GM12878 (cell line): Measurements from ENCODE around the gene POU5F1. TPM values are rescaled to one million over a fixed set of nuclear protein-coding genes. Genes with fewer than 3 reads are reported as not detected.

Experiments
- BCLAF1 ChIP-seq: fragments of 450-650 bp; IDR thresholded peaks from 2 replicates; pipeline ENCODE4 v1.6.1; 2017; ENCODE audit warnings: antibody characterized with exemption, mild to moderate bottlenecking, moderate library complexity
- BHLHE40 ChIP-seq, 2 experiments: fragments of 450-650 bp in 1 of 2; IDR thresholded peaks; 2 replicates each; pipeline ENCODE4 v1.6.1; 2011 to 2017; ENCODE audit warnings: low read depth in 2 of 2, borderline replicate concordance in 1 of 2, improper control_type of control experiment in 1 of 2, low read length in 1 of 2, mild to moderate bottlenecking in 1 of 2
- CBFB ChIP-seq: IDR thresholded peaks from 2 replicates; pipeline ENCODE4 v1.6.1; 2016; ENCODE audit warnings: antibody characterized with exemption, low read depth
- CBX3 ChIP-seq: fragments of 200-600 bp; sonication (generic); IDR thresholded peaks from 2 replicates; pipeline ENCODE4 v1.6.1; 2016; ENCODE audit warnings: low read depth, borderline replicate concordance
- CREM ChIP-seq: IDR thresholded peaks from 2 replicates; pipeline ENCODE4 v1.6.1; 2014; ENCODE audit warnings: antibody characterized with exemption, low read depth
- DPF2 ChIP-seq: fragments of 450-650 bp; IDR thresholded peaks from 2 replicates; pipeline ENCODE4 v1.6.1; 2017; ENCODE audit warnings: mild to moderate bottlenecking
- ETV6 ChIP-seq, 2 experiments: fragments of 450-650 bp in 1 of 2; IDR thresholded peaks in 1 of 2; conservative IDR thresholded peaks in 1 of 2; 2 replicates each; pipeline ENCODE4 v1.6.1; 2014; ENCODE audit warnings: antibody characterized with exemption in 1 of 2, borderline replicate concordance in 1 of 2, low read depth in 1 of 2, mild to moderate bottlenecking in 1 of 2, moderate library complexity in 1 of 2
- EZH2 ChIP-seq: IDR thresholded peaks from 2 replicates; pipeline ENCODE4 v1.6.1; 2012; ENCODE audit warnings: low read depth, mild to moderate bottlenecking, control low read depth, inconsistent platforms, low read length, borderline replicate concordance; ENCODE audit not compliant: control insufficient read depth
- GATAD2B ChIP-seq: fragments of 450-650 bp; conservative IDR thresholded peaks from 2 replicates; pipeline ENCODE4 v1.6.1; 2017; ENCODE audit warnings: low read depth, mild to moderate bottlenecking, moderate library complexity
- HCFC1 ChIP-seq: fragments of 150-350 bp; IDR thresholded peaks from 2 replicates; pipeline ENCODE4 v1.6.1; 2014; ENCODE audit warnings: low read length
- HDGF ChIP-seq: fragments of 450-650 bp; IDR thresholded peaks from 2 replicates; pipeline ENCODE4 v1.6.1; 2016; ENCODE audit warnings: antibody characterized with exemption
- KAT2A ChIP-seq: conservative IDR thresholded peaks from 2 replicates; pipeline ENCODE4 v1.6.1; 2011; ENCODE audit warnings: low read depth, low read length; ENCODE audit not compliant: control insufficient read depth
- KLF5 ChIP-seq: fragments of 450-650 bp; IDR thresholded peaks from 2 replicates; pipeline ENCODE4 v1.6.1; 2014; ENCODE audit warnings: mild to moderate bottlenecking; ENCODE audit not compliant: partially characterized antibody
- LARP7 ChIP-seq: fragments of 450-650 bp; IDR thresholded peaks from 2 replicates; pipeline ENCODE4 v1.6.1; 2017; ENCODE audit warnings: mild to moderate bottlenecking
- MLLT1 ChIP-seq: fragments of 450-650 bp; IDR thresholded peaks from 2 replicates; pipeline ENCODE4 v1.6.1; 2016; ENCODE audit warnings: mild to moderate bottlenecking
- MXI1 ChIP-seq: fragments of 150-350 bp; IDR thresholded peaks from 2 replicates; pipeline ENCODE4 v1.6.1; 2011; ENCODE audit warnings: low read depth, mild to moderate bottlenecking, inconsistent platforms, low read length, improper control_type of control experiment
- NFXL1 ChIP-seq: fragments of 450-650 bp; IDR thresholded peaks from 2 replicates; pipeline ENCODE4 v1.6.1; 2017; ENCODE audit warnings: antibody characterized with exemption, mild to moderate bottlenecking, borderline replicate concordance
- NFYA ChIP-seq: IDR thresholded peaks from 2 replicates; pipeline ENCODE4 v1.6.1; 2011; ENCODE audit warnings: low read depth, mild to moderate bottlenecking, low read length, improper control_type of control experiment, borderline replicate concordance
- PAX5 ChIP-seq: IDR thresholded peaks from 2 replicates; pipeline ENCODE4 v1.6.1; 2011; ENCODE audit warnings: low read depth, low read length, borderline replicate concordance
- RELA ChIP-seq: fragments of 450-650 bp; IDR thresholded peaks from 2 replicates; pipeline ENCODE4 v1.8.0; 2014; ENCODE audit warnings: borderline replicate concordance; ENCODE audit not compliant: partially characterized antibody
- SIN3A ChIP-seq: IDR thresholded peaks from 2 replicates; pipeline ENCODE4 v1.6.1; 2012; ENCODE audit warnings: low read depth, low read length, improper control_type of control experiment
- SPI1 ChIP-seq: IDR thresholded peaks from 2 replicates; pipeline ENCODE4 v1.6.1; 2011; ENCODE audit warnings: low read depth, mild to moderate bottlenecking, low read length, moderate library complexity, borderline replicate concordance; ENCODE audit not compliant: insufficient read depth
- ZBTB33 ChIP-seq: fragments of 450-650 bp; IDR thresholded peaks from 2 replicates; pipeline ENCODE4 v1.6.1; 2017; ENCODE audit warnings: mild to moderate bottlenecking
- ZNF384 ChIP-seq: IDR thresholded peaks from 2 replicates; pipeline ENCODE4 v1.6.1; 2012; ENCODE audit warnings: low read depth, mild to moderate bottlenecking, low read length, improper control_type of control experiment, borderline replicate concordance
- ZNF622 ChIP-seq: fragments of 450-650 bp; IDR thresholded peaks from 2 replicates; pipeline ENCODE4 v1.6.1; 2017; ENCODE audit warnings: mild to moderate bottlenecking, inconsistent platforms
- polyA plus RNA-seq, 11 experiments: library from polyadenylated mRNA; depleted of rRNA in 4 of 11; unstranded in 6 of 11; stranded (reverse) in 5 of 11; fragments of >200 nt; fragmentation: Nextera tagmentation in 4 of 11; fragmentation: Illumina TruSeq in 1 of 11; extraction: Ambion mirVana in 4 of 11; extraction: Trizol in 1 of 11; gene quantifications; 1 replicate in 1 of 11; 2 replicates in 10 of 11; pipeline versions ENCODE4 v1.2.1 to v1.2.3, GENCODE V29; 2011 to 2016; ENCODE audit warnings: inconsistent platforms in 2 of 11, missing spikeins in 2 of 11, low read depth in 1 of 11
- total RNA-seq, 4 experiments: library from RNA; depleted of rRNA in 3 of 4; stranded (reverse); fragments of >200 nt in 3 of 4; fragmentation: Illumina TruSeq in 1 of 4; extraction: Trizol in 1 of 4; gene quantifications; 2 replicates each; pipeline versions ENCODE4 v1.2.1 to v1.2.3, GENCODE V29; 2013 to 2021

Gene POU5F1
- total and polyA plus RNA-seq, 10 of the 15 experiments (the other 5 are each of a cell fraction or from before 2014, with no cell fraction given): 1.4 to 5.5 (median 3.2) TPM

GRCh38 chr6:31158140-31158862 lies 12.2 kb downstream of the POU5F1 start, which contains the start of gene TCF19 (continued):
- TF ChIP-seq KLF5 (peak; percentile 80), RELA (peak; percentile 67), HDGF (0 out of 2 replicates have a peak, but pooled peaks have one; percentile 78), PAX5 (no peak), LARP7 (0 out of 2 replicates have a peak, but pooled peaks have one; percentile 29), CBX3 (no peak), NFYA (peak; percentile 85), NFXL1 (no peak), ZNF622 (no peak), BHLHE40 (IDR thresholded peaks at IDR 0.05; ENCODE audit: borderline replicate concordance in 1 of 2, low read depth in 2 of 2, low read length in 1 of 2) (peak; percentile 81 to 93; a peak in 3 of 4 replicates), CREM (0 out of 2 replicates have a peak, but pooled peaks have one; percentile 22), BCLAF1 (no peak), DPF2 (peak; percentile 19; the same call in 1 of the 2 replicates), ZNF384 (no peak), ETV6 (conservative IDR thresholded peaks at IDR 0.05 in 1 of 2, IDR thresholded peaks at IDR 0.05 in 1 of 2; ENCODE audit: borderline replicate concordance in 1 of 2, low read depth in 1 of 2) (no peak), HCFC1 (no peak; the same call in 1 of the 2 replicates), CBFB (no peak), ZBTB33 (no peak), SIN3A (peak; percentile 96), KAT2A (no peak), MLLT1 (no peak), SPI1 (no peak; the same call in 1 of the 2 replicates), GATAD2B (peak; percentile 76), MXI1 (peak; percentile 84), EZH2 (no peak)
